Body of pancreas (tissue), 4 donors: Measurements from ENCODE around the gene ACP3.

ENCODE experiments used
- POLR2A ChIP-seq, 3 donors: fragments of 450-650 bp; IDR thresholded peaks; one replicate each; pipeline ENCODE4 v1.6.1; 2016; ENCODE audit warnings: antibody characterized with exemption in 3 of 3, mild to moderate bottlenecking in 2 of 3
- TF ChIP-seq, protein P1 (sequence below), 7 experiments: fragments of 450-650 bp in 4 of 7; fragments of 200-600 bp in 3 of 7; sonication (generic) in 3 of 7; IDR thresholded peaks; one replicate each; pipeline ENCODE4 v1.5.1; 2016 to 2019; ENCODE audit warnings: antibody characterized with exemption in 7 of 7

- TF ChIP-seq, protein P1, sequence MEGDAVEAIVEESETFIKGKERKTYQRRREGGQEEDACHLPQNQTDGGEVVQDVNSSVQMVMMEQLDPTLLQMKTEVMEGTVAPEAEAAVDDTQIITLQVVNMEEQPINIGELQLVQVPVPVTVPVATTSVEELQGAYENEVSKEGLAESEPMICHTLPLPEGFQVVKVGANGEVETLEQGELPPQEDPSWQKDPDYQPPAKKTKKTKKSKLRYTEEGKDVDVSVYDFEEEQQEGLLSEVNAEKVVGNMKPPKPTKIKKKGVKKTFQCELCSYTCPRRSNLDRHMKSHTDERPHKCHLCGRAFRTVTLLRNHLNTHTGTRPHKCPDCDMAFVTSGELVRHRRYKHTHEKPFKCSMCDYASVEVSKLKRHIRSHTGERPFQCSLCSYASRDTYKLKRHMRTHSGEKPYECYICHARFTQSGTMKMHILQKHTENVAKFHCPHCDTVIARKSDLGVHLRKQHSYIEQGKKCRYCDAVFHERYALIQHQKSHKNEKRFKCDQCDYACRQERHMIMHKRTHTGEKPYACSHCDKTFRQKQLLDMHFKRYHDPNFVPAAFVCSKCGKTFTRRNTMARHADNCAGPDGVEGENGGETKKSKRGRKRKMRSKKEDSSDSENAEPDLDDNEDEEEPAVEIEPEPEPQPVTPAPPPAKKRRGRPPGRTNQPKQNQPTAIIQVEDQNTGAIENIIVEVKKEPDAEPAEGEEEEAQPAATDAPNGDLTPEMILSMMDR (IDR thresholded peaks at IDR 0.05) = no peak
- no peak for TF ChIP-seq POLR2A (IDR thresholded peaks at IDR 0.05)
These were observed 61.0 kb downstream of the ACP3 start for GRCh38 chr3:132378048-132378762.
